ENCODE measurements around the gene IMMP2L. TPM values are rescaled to one million over a fixed set of nuclear protein-coding genes. Genes with fewer than 3 reads are reported as not detected.

IMMP2L gene
- total and polyA plus RNA-seq, 4 donors, result 9.2 to 34.7 (median 11.1) TPM

GRCh38 chr7:111235709-111236108 is 326.6 kb downstream of the IMMP2L start:
- ATAC-seq (ENCODE audit: insufficient read depth, low FRiP score) (no peak), DNase-seq (no peak)
- Histone ChIP-seq H3K9me3 (ENCODE audit: control insufficient read depth in 4 of 4, insufficient read depth in 3 of 4, low read length in 3 of 4) (no peaks in the 10 kb centered on the region), H3K27ac (ENCODE audit: low read depth in 1 of 2, low read length in 1 of 2) (no peak overlapping the region), H3K9ac (ENCODE audit: insufficient read depth in 1 of 2, low read length in 2 of 2) (no peak overlapping the region), H3K4me1 (ENCODE audit: control insufficient read depth in 5 of 5, insufficient read depth in 5 of 5, low read length in 5 of 5) (peaks cover 0 to 15% (median 0%) of the 10 kb centered on the region in 5 donors), H3K27me3 (ENCODE audit: control insufficient read depth in 3 of 3, insufficient read depth in 3 of 3, low read length in 2 of 3) (no peaks in the 10 kb centered on the region), H3K4me3 (no peak overlapping the region), H3K36me3 (ENCODE audit: control insufficient read depth in 4 of 4, insufficient read depth in 4 of 4, low read length in 4 of 4) (no peaks in the 10 kb centered on the region)
- no peak for TF ChIP-seq CTCF (IDR thresholded peaks at IDR 0.05; ENCODE audit: control extremely low read depth, extremely low read depth)

GRCh38 chr7:111232249-111233084 is 329.8 kb downstream of the IMMP2L start:
- no peak overlapping the region for H3K4me3 ChIP-seq
- no peaks in the 10 kb centered on the region for H3K36me3 ChIP-seq (ENCODE audit: control insufficient read depth in 4 of 4, insufficient read depth in 4 of 4, low read length in 4 of 4)
- H3K27me3 ChIP-seq (ENCODE audit: control insufficient read depth in 3 of 3, insufficient read depth in 3 of 3, low read length in 2 of 3), result no peaks in the 10 kb centered on the region
- no peaks in the 10 kb centered on the region for H3K4me1 ChIP-seq (ENCODE audit: control insufficient read depth in 5 of 5, insufficient read depth in 5 of 5, low read length in 5 of 5)
- no peak for ATAC-seq (ENCODE audit: insufficient read depth, low FRiP score)
- no peak overlapping the region for H3K27ac ChIP-seq (ENCODE audit: low read depth in 1 of 2, low read length in 1 of 2)
- no peaks in the 10 kb centered on the region for H3K9me3 ChIP-seq (ENCODE audit: control insufficient read depth in 4 of 4, insufficient read depth in 3 of 4, low read length in 3 of 4)
- no peak overlapping the region for H3K9ac ChIP-seq (ENCODE audit: insufficient read depth in 1 of 2, low read length in 2 of 2)
- WGBS, 2 donors, result 64 to 68% methylated on average over 3 of the region's 3 CpGs
- TF ChIP-seq CTCF (IDR thresholded peaks at IDR 0.05; ENCODE audit: control extremely low read depth, extremely low read depth), result no peak
- DNase-seq, result no peak

GRCh38 chr7:111229916-111230315 is 332.4 kb downstream of the IMMP2L start:
- Histone ChIP-seq H3K27me3 (ENCODE audit: control insufficient read depth in 3 of 3, insufficient read depth in 3 of 3, low read length in 2 of 3) (no peaks in the 10 kb centered on the region), H3K4me1 (ENCODE audit: control insufficient read depth in 5 of 5, insufficient read depth in 5 of 5, low read length in 5 of 5) (no peaks in the 10 kb centered on the region), H3K9ac (ENCODE audit: insufficient read depth in 1 of 2, low read length in 2 of 2) (no peak overlapping the region), H3K36me3 (ENCODE audit: control insufficient read depth in 4 of 4, insufficient read depth in 4 of 4, low read length in 4 of 4) (no peaks in the 10 kb centered on the region), H3K9me3 (ENCODE audit: control insufficient read depth in 4 of 4, insufficient read depth in 3 of 4, low read length in 3 of 4) (no peaks in the 10 kb centered on the region), H3K4me3 (no peak overlapping the region), H3K27ac (ENCODE audit: low read depth in 1 of 2, low read length in 1 of 2) (no peak overlapping the region)
- no peak for ATAC-seq (ENCODE audit: insufficient read depth, low FRiP score)
- no peak for DNase-seq
- WGBS, 2 donors, result 57 to 72% methylated on average over 2 of the region's 2 CpGs
- TF ChIP-seq CTCF (IDR thresholded peaks at IDR 0.05; ENCODE audit: control extremely low read depth, extremely low read depth), result no peak

Data from lung (tissue), 12 donors.